CD14-positive monocyte (primary cell): ENCODE measurements around the gene NOTCH1. TPM values are rescaled to one million over a fixed set of nuclear protein-coding genes. Genes with fewer than 3 reads are reported as not detected.
A peak's percentile ranks its signal among the peaks of the same experiment; 100 is the strongest.

Source experiments
- DNase-seq, 3 donors: peaks; one replicate each; pipeline ENCODE4 v3.0.0-alpha.2; 2011 to 2022
- H2AFZ ChIP-seq: 2 replicates; pipeline ENCODE4 v1.6.0; 2012; ENCODE audit warnings: mild to moderate bottlenecking, low read depth, low read length, inconsistent platforms; ENCODE audit not compliant: insufficient read depth, poor library complexity, severe bottlenecking
- H3K27ac ChIP-seq, 2 donors: 1 replicate in 1 of 2; 2 replicates in 1 of 2; pipeline ENCODE4 v1.5.1; 2012 to 2013; ENCODE audit warnings: low read length in 2 of 2, control low read depth in 1 of 2, inconsistent platforms in 1 of 2, low read depth in 1 of 2, mild to moderate bottlenecking in 1 of 2
- H3K27me3 ChIP-seq, 2 donors: one replicate each; pipeline versions ENCODE4 v1.6.0 to v1.6.1; 2011 to 2013; ENCODE audit warnings: low read length in 2 of 2; ENCODE audit not compliant: control insufficient read depth in 2 of 2, insufficient read depth in 2 of 2
- H3K36me3 ChIP-seq, 2 donors: replicated peaks in 1 of 2; 1 replicate in 1 of 2; 2 replicates in 1 of 2; pipeline versions ENCODE4 v1.5.1 to v1.6.1; 2012 to 2013; ENCODE audit warnings: low read length in 2 of 2, control low read depth in 1 of 2, inconsistent platforms in 1 of 2, mild to moderate bottlenecking in 1 of 2; ENCODE audit not compliant: insufficient read depth in 2 of 2, control insufficient read depth in 1 of 2
- H3K4me1 ChIP-seq, 2 donors: 1 replicate in 1 of 2; 2 replicates in 1 of 2; pipeline versions ENCODE4 v1.5.1 to v1.6.1; 2012 to 2013; ENCODE audit warnings: low read length in 2 of 2, control low read depth in 1 of 2, inconsistent platforms in 1 of 2, mild to moderate bottlenecking in 1 of 2, moderate library complexity in 1 of 2; ENCODE audit not compliant: insufficient read depth in 2 of 2, control insufficient read depth in 1 of 2
- H3K4me2 ChIP-seq: replicated peaks from 2 replicates; pipeline ENCODE3; 2012; ENCODE audit warnings: low read length, moderate library complexity, mild to moderate bottlenecking; ENCODE audit not compliant: poor library complexity, severe bottlenecking; ENCODE audit errors: extremely low read depth
- H3K4me3 ChIP-seq, 3 experiments: fragments of 200-600 bp in 1 of 3; sonication (generic) in 1 of 3; replicated peaks in 1 of 3; 1 replicate in 2 of 3; 2 replicates in 1 of 3; pipeline ENCODE4 v1.5.1; 2011 to 2013; ENCODE audit warnings: low read length in 3 of 3, mild to moderate bottlenecking in 3 of 3, control low read depth in 2 of 3, low read depth in 2 of 3, inconsistent platforms in 1 of 3, moderate library complexity in 1 of 3
- H3K79me2 ChIP-seq: 2 replicates; pipeline ENCODE4 v1.6.0; 2012; ENCODE audit warnings: mild to moderate bottlenecking, control low read depth, inconsistent platforms, low read length, moderate library complexity; ENCODE audit not compliant: insufficient read depth
- H3K9ac ChIP-seq: 2 replicates; pipeline ENCODE4 v1.6.0; 2017; ENCODE audit warnings: low read length, mild to moderate bottlenecking; ENCODE audit not compliant: insufficient read depth, poor library complexity, severe bottlenecking
- H3K9me3 ChIP-seq, 2 donors: replicated peaks in 1 of 2; 1 replicate in 1 of 2; 2 replicates in 1 of 2; pipeline versions ENCODE4 v1.5.1 to v1.6.1; 2012 to 2013; ENCODE audit warnings: low read length in 2 of 2, control low read depth in 1 of 2; ENCODE audit not compliant: control insufficient read depth in 1 of 2, insufficient read depth in 1 of 2
- H4K20me1 ChIP-seq: 2 replicates; pipeline ENCODE4 v1.6.0; 2012; ENCODE audit warnings: mild to moderate bottlenecking, low read length, control low read depth, moderate library complexity; ENCODE audit not compliant: insufficient read depth
- H3K27ac Mint-ChIP-seq, 7 donors: one replicate each; pipeline ENCODE4 v1.8.0; 2020; ENCODE audit warnings: mild to moderate bottlenecking in 7 of 7, mixed read lengths in 7 of 7, moderate library complexity in 6 of 7, inconsistent platforms in 2 of 7
- H3K27me3 Mint-ChIP-seq, 3 donors: one replicate each; pipeline ENCODE4 v1.8.0; 2021 to 2022; ENCODE audit warnings: low read depth in 3 of 3, mild to moderate bottlenecking in 3 of 3, mixed read lengths in 3 of 3, moderate library complexity in 3 of 3, inconsistent platforms in 1 of 3
- H3K36me3 Mint-ChIP-seq, 2 donors: one replicate each; pipeline ENCODE4 v1.8.0; 2020; ENCODE audit warnings: mixed read lengths in 2 of 2, inconsistent platforms in 1 of 2, mild to moderate bottlenecking in 1 of 2
- H3K4me1 Mint-ChIP-seq: one replicate; pipeline ENCODE4 v1.8.0; 2020; ENCODE audit warnings: mild to moderate bottlenecking, mixed read lengths
- H3K4me3 Mint-ChIP-seq, 2 donors: one replicate each; pipeline ENCODE4 v1.8.0; 2020; ENCODE audit warnings: mild to moderate bottlenecking in 2 of 2, mixed read lengths in 2 of 2, moderate library complexity in 1 of 2
- H3K9me3 Mint-ChIP-seq, 7 donors: one replicate each; pipeline ENCODE4 v1.8.0; 2020 to 2022; ENCODE audit warnings: mixed read lengths in 7 of 7, mild to moderate bottlenecking in 6 of 7, moderate library complexity in 6 of 7, inconsistent platforms in 2 of 7
- whole genome bisulfite sequencing: methylation state at CpG from one replicate; pipeline ENCODE4 v1.1.5; 2013; ENCODE audit warnings: missing lambda C conversion rate; ENCODE audit not compliant: insufficient coverage; 5-methylcytosine and 5-hydroxymethylcytosine counted together
- intact Hi-C, 2 donors: fragments of 100-400 bp; cut with micrococcal nuclease; formaldehyde crosslinking; loops; one replicate each; pipeline versions ENCODE4 v1.15.0 to v1.15.1; 2023
- polyA plus RNA-seq, 3 donors: library from polyadenylated mRNA; depleted of rRNA in 1 of 3; unstranded in 2 of 3; stranded (reverse) in 1 of 3; fragments of 300-500 nt in 2 of 3; fragments of >200 nt in 1 of 3; fragmentation: Illumina TruSeq in 2 of 3; gene quantifications; 1 replicate in 2 of 3; 2 replicates in 1 of 3; pipeline ENCODE4 v1.2.3, GENCODE V29; 2012 to 2021
- TF ChIP-seq, protein P1 (sequence below): fragments of 200-600 bp; IDR thresholded peaks from one replicate; pipeline ENCODE4 v1.8.0; 2022; ENCODE audit warnings: antibody characterized with exemption, mild to moderate bottlenecking

The NOTCH1 gene
- polyA plus RNA-seq, 3 donors, result 1.4 to 33.0 (median 2.2) TPM

GRCh38 chr9:136578915-136579649 is 33.2 kb upstream of the NOTCH1 start:
- Histone ChIP-seq H2AFZ (no peak overlapping the region), H3K4me2 (peak overlapping the region; percentile 3), H3K9ac (no peak overlapping the region), H3K27ac (no peak overlapping the region), H3K79me2 (no peaks in the 10 kb centered on the region), H3K4me3 (peak overlapping the region in 1 of 3 experiments; percentile 5), H3K27me3 (peaks cover 0 to 11% of the 10 kb centered on the region in 2 donors), H3K4me1 (peaks cover 14 to 24% of the 10 kb centered on the region in 2 donors), H4K20me1 (no peaks in the 10 kb centered on the region), H3K9me3 (no peaks in the 10 kb centered on the region), H3K36me3 (no peaks in the 10 kb centered on the region)
- H3K4me1 Mint-ChIP-seq, result peaks cover 21% of the 10 kb centered on the region
- intact Hi-C loops, result no loop called here
- H3K27me3 Mint-ChIP-seq, result peaks cover 2 to 19% (median 15%) of the 10 kb centered on the region in 3 donors
- no peak overlapping the region for H3K27ac Mint-ChIP-seq
- peak overlapping the region in 1 of 2 donors; percentile 84 for H3K4me3 Mint-ChIP-seq
- WGBS, result 39% methylated on average over 13 of the region's 15 CpGs
- H3K9me3 Mint-ChIP-seq, result peaks cover 0 to 1% (median 0%) of the 10 kb centered on the region in 7 donors
- TF ChIP-seq, protein P1, sequence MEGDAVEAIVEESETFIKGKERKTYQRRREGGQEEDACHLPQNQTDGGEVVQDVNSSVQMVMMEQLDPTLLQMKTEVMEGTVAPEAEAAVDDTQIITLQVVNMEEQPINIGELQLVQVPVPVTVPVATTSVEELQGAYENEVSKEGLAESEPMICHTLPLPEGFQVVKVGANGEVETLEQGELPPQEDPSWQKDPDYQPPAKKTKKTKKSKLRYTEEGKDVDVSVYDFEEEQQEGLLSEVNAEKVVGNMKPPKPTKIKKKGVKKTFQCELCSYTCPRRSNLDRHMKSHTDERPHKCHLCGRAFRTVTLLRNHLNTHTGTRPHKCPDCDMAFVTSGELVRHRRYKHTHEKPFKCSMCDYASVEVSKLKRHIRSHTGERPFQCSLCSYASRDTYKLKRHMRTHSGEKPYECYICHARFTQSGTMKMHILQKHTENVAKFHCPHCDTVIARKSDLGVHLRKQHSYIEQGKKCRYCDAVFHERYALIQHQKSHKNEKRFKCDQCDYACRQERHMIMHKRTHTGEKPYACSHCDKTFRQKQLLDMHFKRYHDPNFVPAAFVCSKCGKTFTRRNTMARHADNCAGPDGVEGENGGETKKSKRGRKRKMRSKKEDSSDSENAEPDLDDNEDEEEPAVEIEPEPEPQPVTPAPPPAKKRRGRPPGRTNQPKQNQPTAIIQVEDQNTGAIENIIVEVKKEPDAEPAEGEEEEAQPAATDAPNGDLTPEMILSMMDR, result no peak
- DNase-seq, result peak in 2 of 3 donors; percentile 31 to 39
- no peaks in the 10 kb centered on the region for H3K36me3 Mint-ChIP-seq

DNA sequence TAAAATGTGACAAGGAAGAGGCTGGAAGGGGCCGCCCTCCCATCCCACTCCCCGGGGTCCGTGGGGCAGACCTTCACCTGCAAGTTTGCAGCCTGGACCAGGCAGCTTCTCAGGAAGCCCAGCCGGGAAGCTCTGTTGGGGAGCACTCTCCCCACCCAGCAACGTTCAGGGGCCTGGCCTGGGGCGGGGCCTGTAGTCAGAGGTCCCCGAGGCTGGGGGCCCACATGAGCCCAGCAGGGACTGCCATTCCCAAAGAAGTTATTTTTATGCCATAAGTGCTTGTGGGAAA is 32.7 kb upstream of the NOTCH1 start:
- peaks cover 0 to 1% (median 0%) of the 10 kb centered on the region in 7 donors for H3K9me3 Mint-ChIP-seq
- peak overlapping the region; percentile 3 for H3K4me2 ChIP-seq

More for the DNA sequence above, 32.7 kb upstream of the NOTCH1 start:
- H3K79me2 ChIP-seq, result no peaks in the 10 kb centered on the region
- no peak overlapping the region for H3K27ac ChIP-seq
- 8% methylated on average over 4 of the region's 7 CpGs for WGBS
- no peak overlapping the region for H2AFZ ChIP-seq
- Mint-ChIP-seq H3K4me3 (peak overlapping the region in 1 of 2 donors; percentile 67), H3K27ac (peak overlapping the region in 1 of 7 donors; percentile 60), H3K36me3 (no peaks in the 10 kb centered on the region), H3K4me1 (peaks cover 21% of the 10 kb centered on the region), H3K27me3 (peaks cover 2 to 20% (median 17%) of the 10 kb centered on the region in 3 donors)
- H3K9ac ChIP-seq, result no peak overlapping the region
- DNase-seq, result no peak
- peaks cover 0 to 11% of the 10 kb centered on the region in 2 donors for H3K27me3 ChIP-seq
- no peak overlapping the region for H3K4me3 ChIP-seq
- intact Hi-C loops, result no loop called here
- H3K9me3 ChIP-seq, result no peaks in the 10 kb centered on the region
- TF ChIP-seq, protein P1, result no peak
- H3K36me3 ChIP-seq, result no peaks in the 10 kb centered on the region
- peaks cover 14 to 24% of the 10 kb centered on the region in 2 donors for H3K4me1 ChIP-seq
- H4K20me1 ChIP-seq, result no peaks in the 10 kb centered on the region
